ENCODE measurements around the gene SPATA32. TPM values are rescaled to one million over a fixed set of nuclear protein-coding genes. Genes with fewer than 3 reads are reported as not detected.

SPATA32 gene
- total RNA-seq, 2 donors from 2014 or later: not detected

DNA sequence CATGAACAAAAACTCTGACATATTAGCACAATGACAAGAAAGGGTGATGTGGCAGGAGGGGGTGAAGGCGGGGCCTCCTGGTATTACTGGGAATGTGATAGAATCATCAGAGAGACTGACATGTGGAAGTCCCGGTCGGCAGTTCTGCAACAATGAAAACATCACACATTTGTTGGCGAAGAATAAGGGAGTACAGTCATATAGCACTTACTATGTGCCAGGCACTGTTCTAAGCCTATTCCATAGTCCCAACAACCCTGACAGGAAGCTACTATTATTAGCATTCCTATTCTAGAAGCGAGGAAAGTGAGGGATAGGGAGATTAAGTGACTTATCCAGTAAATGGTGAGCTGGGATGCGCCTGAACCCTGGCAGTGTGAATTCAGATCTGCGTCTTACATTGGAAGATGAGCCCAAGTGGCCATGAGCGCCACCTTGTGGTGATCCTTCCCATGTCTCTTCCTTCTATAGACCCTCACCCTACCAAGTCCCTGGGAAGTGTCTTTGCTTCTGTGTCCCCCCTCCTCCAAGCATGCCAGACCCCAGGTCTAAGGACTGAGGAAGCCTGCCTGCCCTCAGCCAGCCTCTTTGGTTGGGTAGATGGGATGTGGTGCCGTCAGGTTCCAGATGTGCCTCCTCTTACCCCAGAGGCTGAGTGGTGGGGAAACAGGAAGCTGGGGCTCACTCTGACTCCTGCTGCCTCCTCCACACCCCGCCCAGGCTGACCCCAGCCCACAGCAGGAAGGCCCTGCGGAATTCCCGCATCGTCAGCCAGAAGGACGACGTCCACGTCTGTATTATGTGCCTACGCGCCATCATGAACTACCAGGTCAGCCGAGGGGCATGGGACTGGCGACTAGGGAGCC is 26.2 kb downstream of the SPATA32 start:
- intact Hi-C loops (cut with DNase I): no loop called here

DNA sequence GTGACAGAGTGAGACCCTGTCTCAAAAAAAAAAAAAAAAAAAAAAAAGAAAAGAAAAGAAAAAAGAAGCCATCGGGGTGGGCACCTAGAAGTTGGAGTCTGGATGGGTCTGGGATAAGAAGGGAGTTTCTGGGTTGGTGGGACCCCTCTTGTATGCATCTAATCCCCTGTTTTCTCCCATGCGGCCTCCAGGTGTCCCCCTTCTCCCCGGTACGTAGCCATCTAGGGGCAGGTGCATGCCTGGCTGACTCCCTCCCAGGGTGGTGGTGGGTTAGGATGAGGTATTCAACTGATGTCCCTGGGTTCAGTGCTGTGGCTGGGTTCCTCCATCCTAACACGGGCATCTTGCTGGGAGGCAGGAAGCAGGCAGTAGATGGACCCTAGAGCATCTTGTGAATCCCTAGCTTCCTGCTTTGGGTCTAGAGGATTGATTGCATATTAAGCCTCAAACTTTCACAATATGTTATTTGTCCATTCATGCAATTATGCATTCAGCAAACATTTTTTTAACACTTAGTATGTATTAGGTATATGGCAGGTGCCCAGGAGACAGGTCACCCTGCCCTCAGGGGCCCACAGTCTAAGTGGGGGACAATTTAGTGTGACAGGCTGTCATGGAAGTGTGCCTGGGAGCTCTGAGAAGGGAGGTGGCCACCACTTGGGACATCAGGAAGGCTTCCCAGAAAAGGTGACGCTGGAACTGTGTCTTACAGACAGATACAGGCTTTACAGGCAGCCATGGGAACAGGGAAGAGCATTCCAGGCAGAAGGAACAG is 27.1 kb downstream of the SPATA32 start:
- intact Hi-C loops (cut with DNase I): no loop called here
- DNase-seq (ENCODE audit: low spot score): no peak

More for the DNA sequence above, 26.2 kb downstream of the SPATA32 start:
- DNase-seq (ENCODE audit: low spot score): peak; percentile 94

DNA sequence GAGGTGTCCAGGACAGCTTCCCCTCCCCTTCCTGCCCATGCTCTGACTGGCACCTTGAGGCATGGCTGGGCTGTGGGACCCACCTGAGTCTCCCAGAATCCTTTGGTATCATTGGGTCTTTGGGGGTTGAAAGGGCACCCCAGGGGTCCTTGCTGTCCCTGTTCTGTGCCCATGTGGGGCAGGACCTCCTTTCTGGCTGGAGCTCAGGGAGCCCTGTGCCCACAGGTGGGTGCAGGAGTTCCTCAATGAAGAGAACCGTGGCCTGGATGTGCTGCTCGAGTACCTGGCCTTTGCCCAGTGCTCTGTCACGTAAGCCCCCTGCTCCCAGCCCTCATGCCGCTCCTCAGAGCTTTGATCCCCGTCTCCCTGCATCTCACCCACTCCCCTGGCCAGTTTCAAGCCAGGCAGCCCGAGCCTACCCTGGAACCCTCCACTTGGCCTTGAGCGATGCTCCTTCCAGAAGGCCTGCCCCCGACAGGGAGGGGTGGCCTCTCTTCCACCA is 28.4 kb downstream of the SPATA32 start:
- intact Hi-C loops (cut with DNase I): no loop called here
- no peak for DNase-seq (ENCODE audit: low spot score)

DNA sequence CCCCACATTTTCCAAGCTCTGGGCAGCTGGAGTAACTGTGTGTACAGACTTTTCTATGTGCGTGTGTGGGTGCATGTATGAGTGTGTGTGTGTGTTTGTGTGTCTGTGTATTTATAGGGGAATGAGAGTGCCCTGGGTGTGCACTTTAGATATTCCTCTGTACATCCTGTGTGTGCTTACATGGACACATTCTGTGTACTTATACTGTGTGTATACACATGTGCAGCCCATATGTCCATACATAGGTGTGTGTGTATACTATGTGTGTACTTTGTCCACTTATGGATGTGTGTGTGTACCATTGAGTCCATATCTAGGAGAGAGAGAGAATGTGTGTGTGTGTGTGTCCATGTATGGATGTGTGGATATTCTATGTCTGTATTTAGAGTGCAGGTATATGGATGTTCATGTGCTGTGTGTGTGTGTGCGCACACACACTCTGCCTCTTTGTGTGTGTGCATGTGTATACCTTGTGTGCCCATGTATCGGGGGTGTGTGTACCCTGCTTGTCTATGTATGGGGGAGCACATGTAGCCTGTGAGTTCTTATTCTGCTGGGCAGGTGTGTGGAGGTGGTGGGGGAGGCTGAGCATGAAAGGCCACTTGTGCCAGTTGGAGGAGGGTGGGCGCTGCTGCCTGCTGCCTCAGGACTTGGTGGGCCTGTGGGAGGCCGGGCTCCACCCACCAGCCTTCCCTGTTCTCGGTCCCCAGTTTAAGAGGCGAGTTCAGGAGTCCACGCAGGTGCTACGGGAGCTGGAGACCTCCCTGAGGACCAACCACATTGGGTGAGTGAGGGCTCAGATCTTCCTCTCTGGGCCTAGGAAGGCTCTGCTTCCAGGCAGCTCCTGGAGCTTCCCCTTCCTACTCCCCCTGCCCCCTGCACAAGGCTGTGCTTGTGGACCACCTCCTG is 29.1 kb downstream of the SPATA32 start:
- DNase-seq (ENCODE audit: low spot score): no peak
- intact Hi-C loops (cut with DNase I): no loop called here

DNA sequence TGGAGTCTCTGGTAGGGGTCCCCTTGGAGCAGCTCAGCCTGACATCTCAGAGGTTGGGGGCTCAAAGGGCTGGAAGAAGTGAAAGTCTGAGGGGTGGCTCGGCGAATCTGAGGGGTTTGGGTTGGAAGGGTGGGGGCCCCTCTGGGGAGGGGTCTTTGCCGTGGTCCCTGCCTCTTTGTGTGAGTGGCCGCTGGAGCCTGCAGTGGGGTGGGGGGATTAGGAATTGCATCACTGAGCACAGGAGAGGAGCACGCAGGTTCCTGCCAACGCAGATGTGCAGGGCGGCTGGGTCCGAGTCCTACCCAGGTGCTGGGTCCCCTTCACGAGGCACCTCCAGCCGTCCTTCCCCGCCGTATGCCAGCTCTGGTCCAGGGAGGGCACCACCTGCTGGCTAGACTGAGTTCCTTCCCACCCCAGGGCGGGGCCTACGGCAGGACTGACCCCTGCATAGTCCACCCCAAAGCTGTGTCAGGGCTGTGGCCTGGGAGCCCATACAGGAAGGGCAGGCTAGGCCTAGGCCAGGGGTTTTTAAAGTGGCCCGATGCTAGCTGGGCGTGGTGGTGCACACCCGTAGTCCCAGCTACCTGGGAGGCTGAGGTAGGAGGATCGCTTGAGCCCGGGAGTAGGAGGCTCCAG is 30.3 kb downstream of the SPATA32 start:
- no peak for DNase-seq (ENCODE audit: low spot score)
- intact Hi-C loops (cut with DNase I): no loop called here

DNA sequence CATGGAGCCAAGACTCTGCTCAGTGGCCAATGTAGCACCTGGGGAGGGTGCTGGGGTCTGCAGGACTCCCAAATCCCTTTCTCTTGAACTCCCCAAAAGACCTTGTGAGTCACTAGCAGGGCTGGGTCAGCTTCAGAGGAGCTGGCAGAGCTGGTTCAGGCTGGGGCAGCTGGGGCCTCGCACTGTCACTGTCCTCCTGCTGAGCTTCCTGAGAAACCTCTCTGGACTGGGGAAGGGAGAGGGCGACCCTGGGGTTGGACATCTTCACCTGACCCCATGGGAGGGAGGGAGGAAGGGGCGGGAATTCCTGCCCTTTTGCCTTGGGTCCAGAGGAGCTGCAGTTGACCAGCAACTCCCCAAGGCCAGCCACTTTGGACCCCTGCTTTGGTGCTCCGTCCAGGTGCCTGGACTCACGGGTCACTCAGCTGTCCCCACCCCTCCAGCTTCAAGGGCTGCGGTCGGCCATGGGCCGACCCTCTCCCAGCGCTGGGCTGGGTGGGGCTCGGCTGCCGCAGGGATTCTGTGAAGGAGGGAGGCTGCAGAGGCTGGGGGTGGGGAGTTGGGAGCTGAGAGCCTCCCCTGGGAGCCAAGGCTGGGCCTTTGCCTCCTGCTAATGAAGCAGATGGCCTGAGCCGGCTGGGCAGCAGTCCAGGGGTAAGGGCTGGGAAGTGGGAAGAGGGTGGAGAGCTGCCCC is 31.0 kb downstream of the SPATA32 start:
- intact Hi-C loops (cut with DNase I): no loop called here
- no peak for DNase-seq (ENCODE audit: low spot score)

DNA sequence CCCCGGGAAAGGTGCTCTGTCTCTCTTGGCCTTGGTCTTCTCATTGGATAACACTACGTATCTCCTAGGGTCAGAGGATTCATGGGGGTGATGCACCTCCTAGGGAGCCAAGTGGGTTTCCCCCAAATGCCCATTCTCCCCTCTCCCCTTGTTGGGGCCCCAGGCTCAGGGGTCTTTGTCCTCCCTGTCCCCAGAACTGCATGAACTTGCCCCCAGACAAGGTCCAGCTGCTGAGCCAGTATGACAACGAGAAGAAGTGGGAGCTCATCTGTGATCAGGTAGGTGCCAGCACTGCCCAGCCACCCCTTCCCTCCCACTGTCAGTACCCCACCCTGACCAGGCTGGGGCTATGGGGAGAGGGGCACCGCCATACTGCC is 31.5 kb downstream of the SPATA32 start:
- intact Hi-C loops (cut with DNase I): no loop called here
- DNase-seq (ENCODE audit: low spot score): no peak

DNA sequence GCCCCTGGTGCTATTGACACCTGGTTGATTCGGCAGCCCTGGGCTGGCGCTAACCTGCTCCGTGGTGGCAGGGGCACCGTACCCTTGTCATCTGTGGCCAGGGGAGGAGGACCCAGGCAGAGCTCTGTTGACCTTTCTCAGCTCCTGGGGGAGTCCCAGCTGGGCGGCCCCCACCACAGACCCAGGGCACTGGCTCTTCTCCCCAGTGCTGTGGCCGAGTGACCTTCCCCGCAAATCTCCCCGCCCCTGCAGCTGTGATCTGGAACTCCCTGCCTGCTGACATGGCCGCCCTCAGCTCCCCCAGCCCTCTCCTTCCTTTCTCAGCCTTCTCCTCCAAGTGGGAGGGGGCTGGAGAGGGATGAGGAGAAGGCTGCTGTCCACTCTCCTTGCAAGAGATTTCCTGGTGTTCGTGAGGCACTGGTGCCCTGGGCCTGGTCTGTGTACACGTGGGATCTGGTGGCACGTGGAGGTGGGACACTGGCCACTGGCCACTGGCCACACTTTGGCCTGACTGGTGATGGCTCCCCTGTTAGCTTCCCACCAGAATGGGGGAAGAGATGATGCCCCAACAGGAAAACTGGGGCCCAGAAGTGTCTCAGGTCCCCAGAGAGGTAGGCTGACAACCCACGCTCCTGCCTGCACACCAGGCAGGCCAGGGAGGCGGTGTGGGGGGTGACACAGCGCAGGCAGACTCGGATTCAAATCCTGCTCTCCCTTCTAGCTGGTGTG is 32.0 kb downstream of the SPATA32 start:
- intact Hi-C loops (cut with DNase I): no loop called here
- DNase-seq (ENCODE audit: low spot score): no peak

DNA sequence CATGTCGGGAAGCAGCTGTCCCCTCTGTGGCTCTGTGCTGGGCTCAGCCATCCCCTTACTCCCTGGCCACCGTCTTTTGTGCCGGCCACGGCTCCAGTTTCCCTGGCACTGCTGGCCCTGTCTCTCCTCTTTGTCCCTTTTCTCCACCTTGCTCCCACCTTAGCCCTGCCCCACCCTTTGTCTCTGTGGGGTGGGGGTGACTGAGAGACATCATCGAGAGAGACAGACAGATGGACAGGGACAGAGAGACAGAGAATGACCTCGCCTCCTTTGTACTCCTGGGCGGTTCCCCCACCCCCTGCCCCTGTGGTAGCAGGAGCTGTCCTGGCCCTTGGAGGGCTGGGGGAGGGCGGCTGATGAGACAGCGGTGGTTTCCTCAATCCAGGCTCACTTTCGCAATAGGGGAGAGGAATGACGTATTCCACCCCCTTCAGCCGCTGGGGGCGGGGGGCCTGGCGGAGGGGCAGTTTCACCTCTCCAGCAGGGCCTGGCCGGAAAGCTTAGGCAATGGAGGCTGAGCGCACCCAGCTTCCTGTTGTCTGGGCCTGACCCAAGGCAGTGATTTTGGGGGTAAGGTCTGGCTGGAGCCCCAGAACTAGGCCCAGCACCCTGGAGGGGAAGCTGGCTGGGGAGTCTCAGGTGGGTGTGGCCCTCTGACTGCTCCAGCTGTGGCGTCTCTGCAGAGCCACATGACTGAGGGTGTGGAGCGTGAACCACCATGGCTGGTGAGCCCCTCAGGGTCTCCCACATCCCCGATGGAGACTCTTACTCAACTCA is 32.9 kb downstream of the SPATA32 start:
- DNase-seq (ENCODE audit: low spot score): peak; percentile 96
- intact Hi-C loops (cut with DNase I): no loop called here

DNA sequence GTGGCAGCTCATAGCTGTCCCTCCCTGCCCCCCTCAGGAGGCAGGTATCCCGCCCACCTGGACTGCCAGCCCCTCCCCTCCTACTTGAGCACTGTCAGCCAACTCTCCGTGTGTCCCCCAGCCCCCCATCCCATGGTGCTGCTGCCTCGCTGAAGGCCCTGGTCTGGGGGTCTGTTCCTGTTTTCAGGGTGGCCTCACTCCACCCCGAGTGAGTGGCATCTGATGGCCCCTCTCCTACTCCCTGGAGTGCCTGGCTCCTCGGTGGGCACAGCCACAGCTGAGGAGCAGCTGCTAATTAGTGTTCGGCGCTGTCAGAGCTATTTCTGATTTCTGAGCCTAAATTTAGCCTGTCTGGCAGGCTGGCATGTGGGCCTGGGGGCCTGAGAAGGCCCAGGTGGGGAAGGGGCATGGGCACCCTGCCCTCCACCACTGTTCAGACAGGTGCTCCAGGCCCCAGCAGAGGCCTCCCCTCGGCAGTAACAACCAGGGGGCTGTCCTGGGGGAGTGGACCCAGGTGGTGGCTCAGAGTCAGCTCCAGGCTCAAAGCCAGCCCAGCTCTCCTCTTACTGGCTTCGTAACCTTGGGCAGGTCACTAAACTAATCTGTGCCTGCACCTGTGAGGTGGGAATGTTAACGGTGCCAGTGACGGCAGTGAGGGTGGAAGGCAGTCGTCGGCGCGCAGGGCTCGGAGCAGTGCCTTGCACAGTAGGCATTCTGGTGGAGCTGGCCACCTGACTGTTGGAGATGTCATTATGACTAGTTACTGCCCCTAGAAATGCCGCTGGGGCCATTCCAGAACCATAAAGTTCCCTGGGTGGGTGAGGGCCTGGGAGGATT is 33.8 kb downstream of the SPATA32 start:
- no peak for DNase-seq (ENCODE audit: low spot score)
- intact Hi-C loops (cut with DNase I): no loop called here

DNA sequence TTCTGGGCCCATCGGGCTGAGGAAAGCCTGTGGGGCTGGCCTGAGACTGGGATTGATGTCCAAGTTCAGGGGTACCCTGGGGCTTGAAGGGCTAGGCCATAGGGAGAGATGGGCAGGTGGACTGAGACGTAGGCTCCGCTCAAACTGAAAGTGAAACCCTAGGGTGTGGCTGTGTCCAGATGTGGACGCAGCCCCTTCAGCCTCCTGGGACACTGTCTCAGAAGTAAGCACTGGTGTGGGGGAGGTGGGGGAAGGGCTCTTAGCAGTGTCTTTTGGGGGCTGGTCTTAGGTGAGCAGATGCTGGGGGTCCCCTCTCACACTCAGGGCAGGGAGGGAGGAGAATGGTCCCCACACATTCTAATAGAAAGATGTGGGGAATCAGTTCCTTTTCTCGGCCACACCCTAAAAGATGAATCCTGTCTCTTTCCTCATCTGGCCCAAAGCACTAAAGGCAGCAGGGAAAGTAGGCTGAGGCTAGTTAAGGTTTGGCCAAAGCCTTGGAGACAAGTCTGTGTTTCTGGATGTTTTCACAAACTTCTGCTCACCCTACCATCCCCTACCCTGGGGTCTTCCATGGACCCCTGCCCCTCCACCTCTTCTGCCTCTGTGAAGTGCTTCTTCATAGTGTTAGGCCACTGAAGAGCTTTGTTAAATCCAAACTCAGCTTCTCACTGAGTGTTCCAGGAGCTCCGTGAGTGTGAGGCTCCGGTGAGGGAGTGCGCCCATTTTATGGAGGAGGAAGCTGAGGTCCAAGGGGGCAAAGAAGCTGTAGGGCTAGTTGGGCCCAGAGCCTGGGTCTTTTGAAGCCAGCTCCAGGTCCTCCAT is 34.6 kb downstream of the SPATA32 start:
- intact Hi-C loops (cut with DNase I): no loop called here
- DNase-seq (ENCODE audit: low spot score): no peak

DNA sequence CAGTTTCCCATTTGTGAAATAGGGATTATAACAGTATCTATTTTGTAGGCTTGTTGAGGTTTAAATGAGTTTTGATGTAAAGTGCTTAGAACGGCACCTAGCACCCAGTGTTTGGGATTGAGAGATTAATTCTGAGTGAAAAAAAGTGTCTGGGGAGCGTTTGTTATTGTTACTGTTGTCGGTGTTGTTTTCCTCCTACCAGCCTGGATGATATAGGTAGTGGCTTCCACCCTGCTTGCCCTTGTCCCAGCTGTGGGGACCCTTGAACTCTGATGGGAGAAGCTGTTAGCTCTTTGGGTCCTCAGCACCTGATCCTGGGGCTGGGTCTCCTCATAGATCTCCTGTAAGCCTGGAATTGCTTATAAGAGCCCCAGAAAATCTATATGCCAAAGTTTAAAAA is 35.3 kb downstream of the SPATA32 start:
- DNase-seq (ENCODE audit: low spot score): no peak
- intact Hi-C loops (cut with DNase I): no loop called here

DNA sequence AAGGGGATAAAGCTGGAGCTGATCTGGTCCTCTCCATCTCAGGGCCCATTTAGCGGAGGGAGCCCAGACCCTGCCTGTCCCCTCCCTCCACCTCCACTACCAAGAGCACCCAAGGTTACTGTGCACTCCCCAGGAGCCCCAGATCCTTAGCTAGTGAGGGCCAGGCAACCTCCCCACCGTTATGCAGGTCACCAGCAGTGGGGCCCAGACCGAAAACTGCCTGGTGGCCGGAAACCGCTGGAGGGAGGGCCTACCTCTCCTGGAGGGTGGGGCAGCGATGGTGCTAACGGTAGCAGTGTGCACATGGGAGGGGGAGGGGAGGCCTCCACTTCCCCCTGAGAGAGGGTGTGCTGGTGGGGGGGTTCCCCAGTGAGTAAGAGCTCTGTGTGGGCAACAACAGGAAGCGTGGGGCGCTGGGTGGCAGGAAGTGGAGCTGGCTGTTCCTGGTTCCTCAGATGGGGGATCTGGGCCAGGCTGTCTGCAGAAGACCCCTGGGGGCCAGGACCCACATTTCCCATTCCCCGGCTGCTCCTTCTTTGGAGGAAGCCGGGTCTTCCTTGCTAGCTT is 35.8 kb downstream of the SPATA32 start:
- peak; percentile 93 for DNase-seq (ENCODE audit: low spot score)
- intact Hi-C loops (cut with DNase I): no loop called here

DNA sequence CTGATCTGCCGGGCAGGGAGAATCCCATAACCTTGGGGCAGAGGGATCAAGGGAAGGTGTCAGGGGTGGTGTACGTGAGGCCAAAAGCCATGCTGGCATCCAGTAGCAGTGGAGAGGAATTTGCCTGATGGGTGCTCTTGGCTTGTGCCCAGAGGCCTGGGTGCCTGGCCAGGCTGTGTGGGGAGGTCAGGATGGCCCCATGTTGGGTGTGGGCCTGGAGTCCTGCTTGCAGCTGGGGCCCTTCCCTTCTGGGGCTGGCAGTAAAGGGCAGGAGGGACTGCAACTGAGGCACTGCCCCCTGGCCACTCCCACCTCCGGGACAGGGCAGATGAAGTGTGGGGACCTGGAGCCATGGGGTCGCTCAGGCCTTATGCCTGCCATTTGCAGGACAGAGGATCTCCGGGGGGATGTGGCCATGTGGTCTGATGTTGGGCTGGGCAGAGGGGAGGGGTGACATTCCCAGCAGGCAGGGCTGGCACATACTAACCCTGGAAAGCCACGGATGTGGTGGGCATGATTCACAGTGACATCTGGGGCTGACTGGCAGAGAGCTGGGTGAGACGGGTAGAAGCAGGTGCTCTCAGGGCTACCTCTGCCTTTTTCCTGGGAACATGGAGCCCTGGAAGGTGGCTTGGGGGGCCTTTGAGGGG is 36.7 kb downstream of the SPATA32 start:
- intact Hi-C loops (cut with DNase I): no loop called here
- no peak for DNase-seq (ENCODE audit: low spot score)

DNA sequence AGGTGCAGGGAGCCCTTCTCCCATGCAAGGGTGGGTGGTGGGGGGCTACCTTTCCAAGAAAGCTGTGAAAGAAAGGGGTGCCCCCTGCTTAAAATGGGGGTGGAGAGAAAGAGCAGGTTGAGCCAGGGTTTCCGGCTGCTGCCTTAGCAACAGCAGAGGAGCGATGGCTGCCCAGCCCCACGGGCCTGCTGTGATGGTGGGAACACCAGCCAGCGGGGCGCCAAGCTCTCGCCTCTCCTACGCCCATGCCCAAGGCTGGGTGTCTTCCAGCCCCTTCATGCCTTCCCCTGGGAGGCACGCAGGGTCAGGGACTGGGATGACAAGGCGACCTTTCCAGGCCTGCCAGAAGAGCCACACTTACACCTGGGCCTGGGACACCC is 37.2 kb downstream of the SPATA32 start:
- intact Hi-C loops (cut with DNase I): loop anchor here in 1 of 2 donors (5.0 kb wide), 1 partner anchor 158 kb away; no protein-coding TSS in a partner anchor

More for the DNA sequence above, 37.2 kb downstream of the SPATA32 start:
- no peak for DNase-seq (ENCODE audit: low spot score)

Data from posterior vena cava (tissue), 2 donors.